AG04450 (cell line): ENCODE data around the gene SCRT2. TPM values are rescaled to one million over a fixed set of nuclear protein-coding genes. Genes with fewer than 3 reads are reported as not detected.

Experiments
- CTCF ChIA-PET: fragments of 300-600, 350-600 bp; formaldehyde crosslinking; extraction: SDS; loops from one replicate; lab custom pipeline; 2022; ENCODE audit warnings: antibody characterized with exemption, inconsistent platforms; lab: Charles Lee
- POLR2A ChIA-PET: fragments of 350-600 bp; formaldehyde crosslinking; extraction: SDS; loops from one replicate; lab custom pipeline; 2021; ENCODE audit warnings: antibody characterized with exemption, inconsistent platforms; lab: Yijun Ruan, JAX
- DNase-seq: peaks from one replicate; pipeline ENCODE4 v3.0.0-alpha.2; 2011; ENCODE audit warnings: low read depth, low spot score
- H3K27ac ChIP-seq: one replicate; pipeline ENCODE4 v1.5.1; 2012; ENCODE audit warnings: low read depth, low read length, control low read depth
- H3K27me3 ChIP-seq: one replicate; pipeline ENCODE4 v1.6.0; 2012; ENCODE audit warnings: low read length; ENCODE audit not compliant: control insufficient read depth, insufficient read depth
- H3K4me3 ChIP-seq: 2 replicates; pipeline ENCODE4 v1.5.1; 2011; ENCODE audit warnings: mild to moderate bottlenecking, low read depth, low read length, control low read depth
- H3K9me3 ChIP-seq: 2 replicates; pipeline ENCODE4 v1.5.1; 2012; ENCODE audit warnings: low read length; ENCODE audit not compliant: control insufficient read depth, insufficient read depth
- CTCF ChIP-seq: IDR thresholded peaks from 2 replicates; pipeline ENCODE4 v1.5.1; 2011; ENCODE audit warnings: low read depth, low read length, control low read depth, inconsistent platforms
- polyA plus RNA-seq: library from polyadenylated mRNA; depleted of rRNA; stranded (reverse); fragments of >200 nt; gene quantifications from 2 replicates; pipeline ENCODE4 v1.2.3, GENCODE V29; 2011

SCRT2 gene
- polyA plus RNA-seq, 1 experiment = not detected

GRCh38 chr20:675033-675452, 559 bp downstream of the SCRT2 start:
- no peak for TF ChIP-seq CTCF
- Histone ChIP-seq H3K9me3 (no peaks in the 10 kb centered on the region; the same call in 1 of the 2 replicates), H3K27ac (no peak overlapping the region), H3K4me3 (no peak overlapping the region), H3K27me3 (peaks cover 56% of the 10 kb centered on the region)
- DNase-seq = no peak
- ChIA-PET POLR2A (no interaction called here), CTCF (interaction anchor here (0.6 to 1.1 kb wide), 4 partner anchors 8 to 282 kb away, joined by 3 to 5 read pairs (median 4); no protein-coding TSS in a partner anchor)

- ChIA-PET POLR2A (no interaction called here), CTCF (no interaction called here)
- Histone ChIP-seq H3K9me3 (no peaks in the 10 kb centered on the region; the same call in 1 of the 2 replicates), H3K4me3 (no peak overlapping the region), H3K27me3 (peaks cover 63% of the 10 kb centered on the region), H3K27ac (no peak overlapping the region)
- no peak for DNase-seq
- no peak for TF ChIP-seq CTCF
These were observed 2.0 kb downstream of the SCRT2 start for GRCh38 chr20:673603-674001.

- Histone ChIP-seq H3K9me3 (no peaks in the 10 kb centered on the region; the same call in 1 of the 2 replicates), H3K27me3 (peaks cover 65% of the 10 kb centered on the region), H3K27ac (no peak overlapping the region), H3K4me3 (no peak overlapping the region)
- no peak for DNase-seq
- 0 out of 2 replicates have a peak, but pooled peaks have one; percentile 11 for TF ChIP-seq CTCF
- ChIA-PET CTCF (interaction anchor here (0.6 kb wide), 1 partner anchor 35 kb away, joined by 4 read pairs; no protein-coding TSS in a partner anchor), POLR2A (no interaction called here)
These were observed 2.5 kb downstream of the SCRT2 start for GRCh38 chr20:672963-673602.

GRCh38 chr20:671252-672030, 4.2 kb downstream of the SCRT2 start:
- Histone ChIP-seq H3K9me3 (no peaks in the 10 kb centered on the region; the same call in 1 of the 2 replicates), H3K4me3 (no peak overlapping the region), H3K27me3 (peaks cover 62% of the 10 kb centered on the region), H3K27ac (no peak overlapping the region)
- TF ChIP-seq CTCF = no peak
- ChIA-PET POLR2A (no interaction called here), CTCF (no interaction called here)
- no peak for DNase-seq

- ChIA-PET CTCF (interaction anchor here (1.1 to 3.5 kb wide), 2 partner anchors 19 to 23 kb away, joined by 3 to 35 read pairs; no protein-coding TSS in a partner anchor), POLR2A (no interaction called here)
- H3K4me3 ChIP-seq = no peak overlapping the region
- DNase-seq = no peak
- no peak for TF ChIP-seq CTCF
- H3K27me3 ChIP-seq = peaks cover 64% of the 10 kb centered on the region
- no peaks in the 10 kb centered on the region for H3K9me3 ChIP-seq
- H3K27ac ChIP-seq = no peak overlapping the region
These were observed 6.0 kb downstream of the SCRT2 start for GRCh38 chr20:669573-669972.
